Right atrium auricular region (tissue), 2 donors: ENCODE measurements around the gene INVS. TPM values are rescaled to one million over a fixed set of nuclear protein-coding genes. Genes with fewer than 3 reads are reported as not detected.
"Not testable (repeated sequence)": the region's sequence is repeated elsewhere in the genome, so short reads cannot be mapped to it uniquely, and the experiment has no call there.

Source experiments
- DNase-seq: peaks from one replicate; pipeline ENCODE4 v3.0.0-alpha.2; 2019; ENCODE audit warnings: low spot score
- H3K27ac ChIP-seq, 2 donors: fragments of 200-600 bp; sonication (generic); 1 replicate in 1 of 2; 2 replicates in 1 of 2; pipeline ENCODE4 v1.5.1; 2016 to 2019
- H3K27me3 ChIP-seq, 2 donors: fragments of 200-600 bp; sonication (generic); one replicate each; pipeline versions ENCODE4 v1.5.1 to v1.6.0; 2017 to 2019
- H3K36me3 ChIP-seq: fragments of 200-600 bp; sonication (generic); one replicate; pipeline ENCODE4 v1.5.1; 2016
- H3K4me1 ChIP-seq, 2 donors: fragments of 200-600 bp; sonication (generic); one replicate each; pipeline versions ENCODE4 v1.5.1 to v1.6.0; 2017 to 2019
- H3K4me3 ChIP-seq, 2 donors: fragments of 200-600 bp; sonication (generic); 1 replicate in 1 of 2; 2 replicates in 1 of 2; pipeline ENCODE4 v1.5.1; 2017 to 2019; ENCODE audit warnings: mild to moderate bottlenecking in 1 of 2, moderate library complexity in 1 of 2
- H3K9me3 ChIP-seq, 2 donors: fragments of 200-600 bp; sonication (generic); one replicate each; pipeline ENCODE4 v1.5.1; 2019
- total RNA-seq, 2 donors: library from RNA; depleted of rRNA; stranded (reverse); fragments of >200 nt; gene quantifications; one replicate each; pipeline ENCODE4 v1.1.0, GENCODE V29; 2016
- TF ChIP-seq, protein P1 (sequence below), 2 donors: fragments of 200-600 bp; sonication (generic); IDR thresholded peaks; one replicate each; pipeline ENCODE4 v1.5.1; 2019; ENCODE audit warnings: antibody characterized with exemption in 2 of 2

The INVS gene
- total RNA-seq, 2 donors from 2014 or later, result 7.8 to 10.1 TPM

DNA sequence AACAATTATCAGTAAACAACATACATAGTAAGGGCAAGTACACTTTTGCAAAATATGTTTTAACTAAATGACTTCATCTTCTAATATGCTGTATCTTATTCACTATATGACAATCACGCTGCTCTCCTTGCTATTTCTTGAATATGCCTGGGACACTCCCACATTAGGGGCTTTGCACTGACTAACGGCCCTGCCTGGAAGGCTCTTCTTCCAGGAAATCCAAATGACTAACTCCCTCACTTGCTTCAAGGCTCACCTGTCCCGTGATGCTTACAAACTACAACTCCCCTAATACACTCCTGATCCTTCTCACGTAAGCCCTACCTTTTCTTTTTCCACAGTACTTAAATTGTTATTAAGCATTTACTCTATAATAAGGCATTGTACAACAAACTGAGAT, 10.8 kb upstream of the INVS start:
- Histone ChIP-seq H3K27ac (no peak overlapping the region), H3K4me1 (peaks cover 0 to 34% of the 10 kb centered on the region in 2 donors), H3K27me3 (no peaks in the 10 kb centered on the region), H3K36me3 (no peaks in the 10 kb centered on the region), H3K9me3 (no peaks in the 10 kb centered on the region), H3K4me3 (no peak overlapping the region)
- DNase-seq, result no peak
- TF ChIP-seq, protein P1, sequence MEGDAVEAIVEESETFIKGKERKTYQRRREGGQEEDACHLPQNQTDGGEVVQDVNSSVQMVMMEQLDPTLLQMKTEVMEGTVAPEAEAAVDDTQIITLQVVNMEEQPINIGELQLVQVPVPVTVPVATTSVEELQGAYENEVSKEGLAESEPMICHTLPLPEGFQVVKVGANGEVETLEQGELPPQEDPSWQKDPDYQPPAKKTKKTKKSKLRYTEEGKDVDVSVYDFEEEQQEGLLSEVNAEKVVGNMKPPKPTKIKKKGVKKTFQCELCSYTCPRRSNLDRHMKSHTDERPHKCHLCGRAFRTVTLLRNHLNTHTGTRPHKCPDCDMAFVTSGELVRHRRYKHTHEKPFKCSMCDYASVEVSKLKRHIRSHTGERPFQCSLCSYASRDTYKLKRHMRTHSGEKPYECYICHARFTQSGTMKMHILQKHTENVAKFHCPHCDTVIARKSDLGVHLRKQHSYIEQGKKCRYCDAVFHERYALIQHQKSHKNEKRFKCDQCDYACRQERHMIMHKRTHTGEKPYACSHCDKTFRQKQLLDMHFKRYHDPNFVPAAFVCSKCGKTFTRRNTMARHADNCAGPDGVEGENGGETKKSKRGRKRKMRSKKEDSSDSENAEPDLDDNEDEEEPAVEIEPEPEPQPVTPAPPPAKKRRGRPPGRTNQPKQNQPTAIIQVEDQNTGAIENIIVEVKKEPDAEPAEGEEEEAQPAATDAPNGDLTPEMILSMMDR (IDR thresholded peaks at IDR 0.05), result no peak

DNA sequence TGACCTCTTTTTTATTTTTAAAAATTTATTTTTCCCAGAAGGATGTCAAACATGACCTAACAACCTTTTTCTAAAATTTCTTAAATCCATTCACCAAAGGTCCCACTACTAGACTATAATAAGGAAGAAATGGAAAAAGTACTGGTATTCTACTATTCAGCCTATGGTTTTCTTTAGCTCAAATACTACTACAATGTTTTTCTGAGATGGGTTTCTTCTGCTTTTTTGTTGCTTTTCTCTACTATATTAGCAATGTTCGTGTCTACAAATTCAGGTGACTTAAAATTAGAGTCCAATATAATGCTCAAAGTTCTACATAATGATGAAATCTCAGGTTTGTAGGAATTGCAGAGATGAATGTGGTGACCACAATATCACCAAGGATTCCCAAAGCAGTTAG, 8.2 kb upstream of the INVS start:
- peaks cover 0 to 26% of the 10 kb centered on the region in 2 donors for H3K4me1 ChIP-seq
- no peaks in the 10 kb centered on the region for H3K27me3 ChIP-seq
- TF ChIP-seq, protein P1 (IDR thresholded peaks at IDR 0.05), result no peak
- H3K27ac ChIP-seq, result no peak overlapping the region
- no peaks in the 10 kb centered on the region for H3K36me3 ChIP-seq
- DNase-seq, result no peak
- H3K9me3 ChIP-seq, result no peaks in the 10 kb centered on the region
- H3K4me3 ChIP-seq, result no peak overlapping the region

DNA sequence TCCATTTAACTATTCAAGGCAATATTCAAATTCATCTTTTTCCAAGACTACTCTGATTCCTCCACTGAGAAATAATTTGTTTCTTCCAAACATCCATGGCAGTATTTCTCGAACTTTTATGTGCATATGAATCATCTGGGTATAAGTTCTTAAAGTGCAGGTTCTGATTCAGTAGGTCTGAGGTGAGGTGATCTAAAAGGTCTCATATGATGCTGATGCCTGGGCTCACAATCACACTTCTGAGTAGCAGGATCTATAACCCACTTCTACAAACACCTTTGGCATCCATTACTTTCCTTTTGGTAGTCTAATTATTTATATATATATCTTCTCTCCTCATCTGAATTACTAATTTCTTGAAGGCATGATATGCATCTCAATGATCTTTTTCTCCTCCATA, 7.4 kb upstream of the INVS start:
- Histone ChIP-seq H3K27ac (no peak overlapping the region), H3K9me3 (no peaks in the 10 kb centered on the region), H3K27me3 (no peaks in the 10 kb centered on the region), H3K36me3 (no peaks in the 10 kb centered on the region), H3K4me3 (no peak overlapping the region), H3K4me1 (peaks cover 0 to 30% of the 10 kb centered on the region in 2 donors)
- TF ChIP-seq, protein P1 (IDR thresholded peaks at IDR 0.05), result no peak
- no peak for DNase-seq

GRCh38 chr9:100092066-100092465, 7.0 kb upstream of the INVS start:
- Histone ChIP-seq H3K4me3 (no peak overlapping the region), H3K4me1 (peaks cover 0 to 34% of the 10 kb centered on the region in 2 donors)
- TF ChIP-seq, protein P1 (IDR thresholded peaks at IDR 0.05), result no peak

GRCh38 chr9:100094411-100094810, 4.6 kb upstream of the INVS start:
- DNase-seq, H3K36me3 ChIP-seq, H3K27ac ChIP-seq, H3K4me3 ChIP-seq, H3K9me3 ChIP-seq, H3K27me3 ChIP-seq: not testable (repeated sequence)
- peaks cover 0 to 35% of the 10 kb centered on the region in 2 donors for H3K4me1 ChIP-seq

More at GRCh38 chr9:100092066-100092465, 7.0 kb upstream of the INVS start:
- Histone ChIP-seq H3K36me3 (no peaks in the 10 kb centered on the region), H3K9me3 (no peaks in the 10 kb centered on the region), H3K27ac (no peak overlapping the region), H3K27me3 (no peaks in the 10 kb centered on the region)
- no peak for DNase-seq

DNA sequence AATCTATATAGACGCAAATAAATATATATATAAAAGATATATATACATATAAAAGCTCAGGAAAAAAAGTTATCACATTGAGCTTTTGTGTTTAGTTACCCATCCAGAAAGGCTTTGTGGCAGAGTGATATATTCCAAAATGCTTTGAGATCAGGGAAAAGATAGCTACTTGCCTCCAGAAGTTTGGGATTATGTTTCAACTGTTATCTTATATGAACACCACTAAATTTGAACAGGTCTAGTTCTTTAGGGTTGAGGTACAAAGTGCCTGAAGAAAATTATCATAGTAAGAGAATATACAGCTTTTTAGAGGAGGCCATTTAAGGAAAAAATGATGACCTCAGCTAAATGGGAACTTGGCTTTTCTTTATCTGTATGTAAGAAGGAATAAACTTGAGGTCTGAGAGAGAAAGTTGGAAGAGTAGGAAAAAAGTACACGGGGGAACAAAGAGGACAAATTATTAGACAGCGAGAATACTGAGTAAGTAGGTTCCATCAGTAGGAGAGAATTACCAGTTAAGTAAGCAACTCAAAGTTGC, 2.6 kb upstream of the INVS start:
- peaks cover 0 to 43% of the 10 kb centered on the region in 2 donors for H3K4me1 ChIP-seq
- no peak for DNase-seq
- H3K27me3 ChIP-seq, result no peaks in the 10 kb centered on the region
- H3K36me3 ChIP-seq, result no peaks in the 10 kb centered on the region
- H3K4me3 ChIP-seq, result no peak overlapping the region
- H3K27ac ChIP-seq, result no peak overlapping the region
- TF ChIP-seq, protein P1 (IDR thresholded peaks at IDR 0.05), result no peak
- no peaks in the 10 kb centered on the region for H3K9me3 ChIP-seq
